HG03095 (cell line): ENCODE measurements around the gene NWD2.

ENCODE experiments used
- ATAC-seq: cut with Tn5 transposase; IDR thresholded peaks from one replicate; pipeline ENCODE4 v1.9.1; 2021; ENCODE audit warnings: moderate library complexity; ENCODE audit not compliant: unreplicated experiment

Gene NWD2

DNA sequence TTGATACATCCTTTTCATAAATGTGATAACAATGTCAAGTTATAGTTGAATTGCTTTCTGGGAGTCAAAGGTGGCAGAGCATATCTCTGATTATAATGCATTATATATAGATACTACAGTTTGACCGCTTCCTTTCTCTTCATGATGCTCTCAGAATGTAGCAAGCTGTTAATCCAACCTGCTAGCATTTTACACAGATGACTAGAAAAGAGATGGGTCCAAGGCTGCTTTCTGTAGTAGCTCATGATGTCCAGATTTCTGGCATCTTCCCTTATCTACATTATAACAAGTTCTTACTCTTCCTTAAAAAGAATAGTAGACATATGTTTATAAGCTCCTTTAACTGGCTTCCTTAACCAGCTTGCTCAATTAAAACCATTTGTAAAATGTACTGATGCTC, 192.0 kb downstream of the NWD2 start:
- no peak for ATAC-seq

GRCh38 chr4:37437163-37437562, 192.6 kb downstream of the NWD2 start:
- ATAC-seq: no peak

DNA sequence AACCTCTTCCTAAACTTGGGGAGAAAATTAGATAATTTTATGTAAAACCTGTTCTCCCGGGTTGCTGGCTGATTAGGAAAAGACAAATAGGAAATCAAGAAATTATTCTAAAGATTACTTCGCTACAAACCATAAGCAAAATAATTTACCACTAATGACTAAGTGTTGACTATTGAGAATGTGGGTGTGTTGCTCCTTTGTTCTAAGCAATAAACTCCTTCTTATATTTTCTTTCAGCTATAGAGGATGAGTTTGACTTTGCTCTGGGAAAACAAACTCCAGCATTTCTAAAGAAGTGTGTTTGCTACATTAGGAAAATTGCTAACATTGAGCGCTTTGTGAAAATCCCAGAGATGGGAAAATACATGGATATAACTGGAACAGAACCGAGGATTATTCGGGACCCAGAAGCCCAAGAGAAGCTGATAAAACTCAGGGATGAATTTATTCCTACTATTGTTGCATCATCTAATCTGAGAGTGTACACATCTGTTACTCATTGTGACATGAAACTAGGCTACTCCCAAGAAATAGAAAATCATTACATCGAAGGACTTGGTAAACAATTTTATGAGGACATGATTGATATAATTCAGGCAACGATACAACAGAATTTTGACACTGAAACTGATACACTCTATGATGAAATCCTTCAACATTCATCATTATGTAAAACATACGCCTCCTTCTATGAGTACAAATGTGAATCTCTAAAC, 194.2 kb downstream of the NWD2 start:
- ATAC-seq: no peak

GRCh38 chr4:37439809-37440474, 195.4 kb downstream of the NWD2 start:
- ATAC-seq: no peak

GRCh38 chr4:37440501-37440900, 196.0 kb downstream of the NWD2 start:
- no peak for ATAC-seq

- ATAC-seq: no peak
Measured at GRCh38 chr4:37441231-37442061, 196.9 kb downstream of the NWD2 start.

GRCh38 chr4:37442062-37442323, 197.4 kb downstream of the NWD2 start:
- ATAC-seq: no peak

DNA sequence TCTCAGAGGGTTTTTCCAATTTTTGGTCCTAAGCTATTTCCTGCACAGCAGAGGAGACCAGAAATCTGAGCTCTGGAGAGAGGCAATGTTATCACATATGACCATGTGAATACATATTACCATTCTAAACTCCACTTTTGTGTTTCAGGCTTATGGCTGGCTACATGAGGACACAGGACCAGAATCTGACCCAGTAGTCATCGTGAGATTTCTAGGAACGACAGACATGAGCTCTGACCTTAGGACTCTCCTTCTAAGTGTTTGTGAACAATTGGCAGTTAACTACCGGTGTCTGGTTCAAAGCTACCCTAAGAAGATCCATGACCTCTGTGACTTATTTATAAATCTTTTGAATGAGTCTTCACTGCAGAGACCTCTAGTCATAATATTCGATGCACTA, 198.6 kb downstream of the NWD2 start:
- ATAC-seq: no peak

GRCh38 chr4:37445023-37445422, 200.5 kb downstream of the NWD2 start:
- ATAC-seq: no peak

DNA sequence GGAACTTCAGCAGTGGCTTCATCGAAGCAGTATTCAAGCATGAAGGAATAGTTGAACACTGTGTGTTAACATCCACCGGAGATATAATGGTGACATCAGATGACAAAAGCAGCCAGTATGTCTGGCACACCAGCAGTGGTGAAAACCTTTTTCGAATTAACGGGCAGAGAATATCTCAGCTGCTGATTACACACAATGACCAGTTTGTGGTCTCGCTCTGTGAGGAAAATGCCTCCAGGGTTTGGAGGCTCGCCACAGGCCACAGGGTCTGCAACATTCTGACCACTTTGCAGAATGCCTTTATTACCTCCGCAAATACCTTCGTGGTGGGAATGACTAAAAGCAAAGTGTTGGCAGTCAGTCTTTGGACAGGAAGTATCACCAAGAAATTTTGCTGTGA, 201.5 kb downstream of the NWD2 start:
- ATAC-seq: no peak

GRCh38 chr4:37447886-37448285, 203.3 kb downstream of the NWD2 start:
- ATAC-seq: no peak

- no peak for ATAC-seq
Measured at GRCh38 chr4:37450309-37450708, 205.8 kb downstream of the NWD2 start.

DNA sequence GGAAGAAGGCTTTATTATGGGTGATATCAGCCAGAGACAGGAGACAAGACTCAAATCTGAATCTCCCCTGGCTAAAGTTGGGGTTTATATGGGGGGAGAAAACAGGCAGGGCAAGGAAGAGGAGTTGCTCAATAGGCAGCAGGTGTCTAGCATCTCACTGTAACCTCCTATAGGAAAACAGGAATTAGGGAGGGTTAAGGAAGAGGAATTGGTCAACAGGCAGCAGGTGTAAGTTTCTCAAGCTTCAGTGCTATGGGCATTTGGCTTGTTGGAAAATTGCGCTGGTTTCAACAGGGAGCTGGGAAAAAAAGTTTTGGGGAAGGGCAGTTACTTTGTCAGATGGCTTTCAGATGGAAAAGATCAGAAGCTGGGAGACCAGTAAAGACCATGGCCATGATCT, 206.4 kb downstream of the NWD2 start:
- no peak for ATAC-seq

- ATAC-seq: no peak
Measured at GRCh38 chr4:37451656-37452055, 207.1 kb downstream of the NWD2 start.

- peak; percentile 68 for ATAC-seq
Measured at GRCh38 chr4:37452952-37453280, 208.4 kb downstream of the NWD2 start.

DNA sequence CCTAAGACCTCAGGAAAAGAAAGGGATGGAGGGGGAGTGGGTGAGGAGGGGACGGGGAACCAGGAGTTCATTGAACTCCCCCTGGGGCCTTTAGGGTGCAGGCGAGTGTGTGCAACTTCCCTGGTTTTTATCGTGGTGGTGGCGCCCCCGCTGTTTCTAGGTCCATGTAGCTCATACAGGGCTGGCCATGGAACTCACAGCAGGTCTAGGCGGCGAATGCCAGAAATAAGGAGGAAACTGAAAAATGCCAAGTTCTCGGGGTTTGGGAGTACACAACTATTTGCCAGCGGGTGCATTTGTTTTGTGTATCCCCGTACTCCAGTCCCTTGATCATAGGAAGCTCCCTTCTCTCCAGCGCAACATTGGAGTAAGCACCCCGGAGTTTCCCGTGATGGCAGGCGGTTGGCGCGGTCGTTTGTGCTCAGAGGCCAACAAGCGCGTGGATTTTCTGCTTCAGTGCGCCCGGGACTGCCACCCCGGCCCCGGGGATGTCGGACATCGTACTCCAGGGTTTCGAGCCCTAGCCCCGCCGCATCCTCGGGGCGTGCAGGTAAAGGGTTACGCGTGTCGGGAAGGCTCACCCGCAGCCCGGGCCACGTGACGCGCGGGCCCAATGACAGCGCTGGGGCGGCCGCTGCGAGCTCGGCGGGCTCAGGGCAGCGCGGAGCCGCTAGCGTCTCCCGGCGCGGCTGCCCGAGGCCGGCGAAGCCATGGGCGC, 208.9 kb downstream of the NWD2 start:
- ATAC-seq: peak; percentile 26

DNA sequence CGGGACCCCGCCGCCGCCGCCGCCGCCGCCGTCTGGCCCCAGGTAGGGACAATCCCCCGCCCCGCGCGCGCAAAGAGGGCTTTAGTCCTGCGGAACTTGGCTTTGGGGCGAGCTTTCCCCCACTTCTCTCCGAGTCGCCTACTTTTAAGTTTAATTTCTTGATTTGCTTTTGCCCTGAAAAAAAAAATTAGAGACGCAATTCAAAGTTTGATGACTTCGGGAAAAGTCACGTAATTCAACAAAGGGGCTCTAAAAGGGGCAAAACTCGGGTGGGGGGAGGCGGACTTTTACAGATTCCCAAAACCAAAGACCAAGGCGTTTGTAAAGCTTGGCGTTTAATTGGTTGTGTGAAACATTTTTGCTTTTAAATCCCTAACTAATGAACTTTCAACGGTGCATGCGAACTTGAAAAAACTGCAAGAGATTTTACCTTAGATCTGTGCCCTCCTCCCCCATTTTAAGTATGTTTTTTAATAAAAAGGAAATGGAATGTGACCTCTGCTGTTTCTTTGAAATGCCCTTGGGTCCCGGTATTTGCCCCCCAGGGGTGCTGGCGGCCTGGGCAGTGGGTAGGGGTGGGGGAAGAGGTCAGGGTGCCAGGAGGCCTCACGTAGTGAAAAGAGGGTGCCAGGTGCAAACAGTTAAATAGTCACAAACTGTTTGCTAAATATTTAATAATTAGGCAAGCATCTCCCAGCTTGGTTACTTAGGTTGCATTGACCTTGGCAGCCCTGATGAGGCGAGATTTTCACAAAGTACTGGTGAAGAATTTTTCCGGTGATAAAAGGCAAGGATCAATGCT, 209.7 kb downstream of the NWD2 start:
- no peak for ATAC-seq

- ATAC-seq: no peak
Measured at GRCh38 chr4:37455301-37456131, 211.0 kb downstream of the NWD2 start.

DNA sequence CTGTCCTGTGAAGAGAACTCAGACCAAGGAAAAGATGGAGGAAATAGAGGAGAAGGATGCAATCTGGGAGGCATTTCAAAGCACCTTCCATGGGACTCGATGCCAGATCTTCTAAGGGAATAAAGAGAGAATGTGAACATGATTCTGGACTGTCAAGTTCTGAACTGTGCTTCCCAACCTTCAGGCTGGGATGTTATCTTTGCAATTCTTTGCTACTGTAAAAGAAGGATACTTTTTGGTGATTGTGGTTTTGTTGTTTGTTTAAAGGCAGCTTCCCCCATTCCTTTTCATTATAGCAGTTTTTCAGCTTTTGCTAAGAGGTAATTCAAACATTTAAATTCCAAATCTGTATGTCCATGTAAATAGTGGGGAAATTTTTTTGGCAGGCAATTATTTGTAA, 217.3 kb downstream of the NWD2 start:
- no peak for ATAC-seq
